Effector memory CD8-positive, alpha-beta T cell (primary cell): ENCODE measurements around the gene ZNF74.

Source experiments
- ATAC-seq: fragments of 150-1000 bp; cut with Tn5 transposase; replicated peaks from 2 replicates; pipeline ENCODE4 v1.10.0; 2021; ENCODE audit warnings: mild to moderate bottlenecking, moderate library complexity
- DNase-seq, 3 experiments: peaks; one replicate each; pipeline ENCODE4 v3.0.0; 2021
- H3K27ac Mint-ChIP-seq, 2 donors: one replicate each; pipeline ENCODE4 v1.8.0; 2022; ENCODE audit warnings: mild to moderate bottlenecking in 2 of 2, mixed read lengths in 2 of 2, moderate library complexity in 2 of 2
- H3K27me3 Mint-ChIP-seq, 2 donors: one replicate each; pipeline ENCODE4 v1.8.0; 2022; ENCODE audit warnings: mixed read lengths in 2 of 2
- H3K36me3 Mint-ChIP-seq: one replicate; pipeline ENCODE4 v1.8.0; 2022; ENCODE audit warnings: mild to moderate bottlenecking, moderate library complexity, mixed read lengths; ENCODE audit not compliant: insufficient read depth
- H3K4me1 Mint-ChIP-seq, 2 donors: one replicate each; pipeline ENCODE4 v1.8.0; 2022; ENCODE audit warnings: low read depth in 2 of 2, mixed read lengths in 2 of 2
- H3K4me3 Mint-ChIP-seq, 2 donors: one replicate each; pipeline ENCODE4 v1.8.0; 2022; ENCODE audit warnings: mild to moderate bottlenecking in 2 of 2, mixed read lengths in 2 of 2, moderate library complexity in 2 of 2
- H3K9me3 Mint-ChIP-seq, 2 donors: one replicate each; pipeline ENCODE4 v1.8.0; 2022; ENCODE audit warnings: mixed read lengths in 2 of 2

The ZNF74 gene

GRCh38 chr22:20398420-20398819 is 4.5 kb downstream of the ZNF74 start:
- Mint-ChIP-seq H3K27me3 (no peaks in the 10 kb centered on the region), H3K4me1 (peaks cover 38 to 50% of the 10 kb centered on the region in 2 donors), H3K27ac (no peak overlapping the region), H3K9me3 (no peaks in the 10 kb centered on the region), H3K4me3 (no peak overlapping the region), H3K36me3 (no peaks in the 10 kb centered on the region)
- DNase-seq (no peak), ATAC-seq (no peak)

GRCh38 chr22:20399866-20400605 is 6.1 kb downstream of the ZNF74 start:
- DNase-seq (no peak), ATAC-seq (no peak)
- Mint-ChIP-seq H3K27ac (peak overlapping the region in 1 of 2 donors; percentile 32), H3K4me3 (no peak overlapping the region), H3K36me3 (no peaks in the 10 kb centered on the region), H3K4me1 (peaks cover 34 to 45% of the 10 kb centered on the region in 2 donors), H3K9me3 (no peaks in the 10 kb centered on the region), H3K27me3 (no peaks in the 10 kb centered on the region)

GRCh38 chr22:20400606-20401375 is 6.8 kb downstream of the ZNF74 start:
- ATAC-seq (no peak), DNase-seq (no peak)
- Mint-ChIP-seq H3K27me3 (no peaks in the 10 kb centered on the region), H3K4me3 (no peak overlapping the region), H3K27ac (no peak overlapping the region), H3K36me3 (no peaks in the 10 kb centered on the region), H3K4me1 (peaks cover 27 to 37% of the 10 kb centered on the region in 2 donors), H3K9me3 (no peaks in the 10 kb centered on the region)

- no peaks in the 10 kb centered on the region for H3K36me3 Mint-ChIP-seq
- no peak for DNase-seq
- no peak overlapping the region for H3K27ac Mint-ChIP-seq
- H3K4me1 Mint-ChIP-seq = peaks cover 23 to 30% of the 10 kb centered on the region in 2 donors
- no peaks in the 10 kb centered on the region for H3K9me3 Mint-ChIP-seq
- no peak for ATAC-seq
- H3K27me3 Mint-ChIP-seq = no peaks in the 10 kb centered on the region
- H3K4me3 Mint-ChIP-seq = no peak overlapping the region
Measured at GRCh38 chr22:20401376-20402014, 7.5 kb downstream of the ZNF74 start.

- no peak for DNase-seq
- Mint-ChIP-seq H3K4me3 (peak overlapping the region in 1 of 2 donors; percentile 62), H3K27ac (peak overlapping the region; percentile 53 to 72), H3K9me3 (no peaks in the 10 kb centered on the region), H3K4me1 (peaks cover 16 to 20% of the 10 kb centered on the region in 2 donors), H3K27me3 (no peaks in the 10 kb centered on the region), H3K36me3 (no peaks in the 10 kb centered on the region)
- peak; percentile 73 for ATAC-seq
Measured at GRCh38 chr22:20402960-20403778, 9.2 kb downstream of the ZNF74 start.

- ATAC-seq (no peak), DNase-seq (no peak)
- Mint-ChIP-seq H3K9me3 (no peaks in the 10 kb centered on the region), H3K27me3 (no peaks in the 10 kb centered on the region), H3K27ac (peak overlapping the region; percentile 53 to 72), H3K4me3 (peak overlapping the region; percentile 45 to 62), H3K36me3 (no peaks in the 10 kb centered on the region), H3K4me1 (peaks cover 16 to 19% of the 10 kb centered on the region in 2 donors)
Measured at GRCh38 chr22:20403779-20404140, 9.8 kb downstream of the ZNF74 start.

GRCh38 chr22:20404881-20405280 is 10.9 kb downstream of the ZNF74 start:
- DNase-seq (no peak), ATAC-seq (no peak)
- no peaks in the 10 kb centered on the region for H3K27me3 Mint-ChIP-seq
- no peak overlapping the region for H3K27ac Mint-ChIP-seq
- no peak overlapping the region for H3K4me3 Mint-ChIP-seq
- no peaks in the 10 kb centered on the region for H3K36me3 Mint-ChIP-seq
- peaks cover 14 to 15% of the 10 kb centered on the region in 2 donors for H3K4me1 Mint-ChIP-seq
- no peaks in the 10 kb centered on the region for H3K9me3 Mint-ChIP-seq

- Mint-ChIP-seq H3K27ac (no peak overlapping the region), H3K4me1 (peaks cover 13 to 15% of the 10 kb centered on the region in 2 donors), H3K4me3 (no peak overlapping the region), H3K36me3 (no peaks in the 10 kb centered on the region), H3K9me3 (no peaks in the 10 kb centered on the region), H3K27me3 (no peaks in the 10 kb centered on the region)
- ATAC-seq (no peak), DNase-seq (no peak)
Measured at GRCh38 chr22:20405291-20405930, 11.5 kb downstream of the ZNF74 start.

GRCh38 chr22:20405931-20406685 is 12.2 kb downstream of the ZNF74 start:
- Mint-ChIP-seq H3K27ac (no peak overlapping the region), H3K4me3 (no peak overlapping the region), H3K36me3 (no peaks in the 10 kb centered on the region), H3K4me1 (peaks cover 13 to 15% of the 10 kb centered on the region in 2 donors), H3K9me3 (no peaks in the 10 kb centered on the region), H3K27me3 (no peaks in the 10 kb centered on the region)
- no peak for ATAC-seq
- no peak for DNase-seq

- H3K4me3 Mint-ChIP-seq = no peak overlapping the region
- H3K9me3 Mint-ChIP-seq = no peaks in the 10 kb centered on the region
- H3K27me3 Mint-ChIP-seq = no peaks in the 10 kb centered on the region
- H3K36me3 Mint-ChIP-seq = no peaks in the 10 kb centered on the region
- peaks cover 13 to 15% of the 10 kb centered on the region in 2 donors for H3K4me1 Mint-ChIP-seq
- H3K27ac Mint-ChIP-seq = no peak overlapping the region
- DNase-seq = no peak
- ATAC-seq = no peak
Measured at GRCh38 chr22:20406686-20407408, 12.9 kb downstream of the ZNF74 start.

- Mint-ChIP-seq H3K27me3 (no peaks in the 10 kb centered on the region), H3K4me3 (no peak overlapping the region), H3K27ac (no peak overlapping the region), H3K36me3 (no peaks in the 10 kb centered on the region), H3K9me3 (no peaks in the 10 kb centered on the region), H3K4me1 (peaks cover 13% of the 10 kb centered on the region in 2 donors)
- ATAC-seq (no peak), DNase-seq (no peak)
Measured at GRCh38 chr22:20407829-20408228, 13.9 kb downstream of the ZNF74 start.

- Mint-ChIP-seq H3K4me1 (peaks cover 3% of the 10 kb centered on the region in 2 donors), H3K9me3 (no peaks in the 10 kb centered on the region), H3K27me3 (no peaks in the 10 kb centered on the region), H3K27ac (no peak overlapping the region), H3K36me3 (no peaks in the 10 kb centered on the region), H3K4me3 (no peak overlapping the region)
- no peak for DNase-seq
- no peak for ATAC-seq
Measured at GRCh38 chr22:20408891-20409290, 14.9 kb downstream of the ZNF74 start.
